ENCODE data around the gene DHX36.

The DHX36 gene

GRCh38 chr3:154280161-154280560, 44.1 kb downstream of the DHX36 start:
- no peak for DNase-seq (ENCODE audit: low read depth in 2 of 2)

DNA sequence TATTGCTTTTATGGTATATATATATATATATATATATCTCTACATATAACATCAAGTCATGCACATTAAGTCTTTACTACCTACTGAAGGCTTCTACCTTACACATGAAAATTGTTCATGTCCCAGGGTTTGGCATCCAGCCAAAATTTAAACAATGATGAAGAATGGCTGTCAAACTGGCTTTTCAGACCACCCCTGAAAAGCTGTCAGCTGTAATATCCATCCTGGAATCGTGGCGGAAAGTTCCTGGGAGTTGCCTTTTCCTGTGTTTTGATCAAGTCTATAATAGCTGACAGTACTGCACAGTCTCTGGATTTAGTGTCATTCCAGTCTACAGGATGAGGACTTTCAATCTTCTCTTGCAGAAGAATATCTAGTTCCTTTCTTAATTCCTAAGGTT, 48.3 kb downstream of the DHX36 start:
- DNase-seq (ENCODE audit: low read depth in 2 of 2): no peak

- no peak for DNase-seq (ENCODE audit: low read depth in 2 of 2)
Observed at GRCh38 chr3:154275292-154275691, 49.0 kb downstream of the DHX36 start.

- no peak for DNase-seq (ENCODE audit: low read depth in 2 of 2)
Observed at GRCh38 chr3:154274348-154274747, 49.9 kb downstream of the DHX36 start.

DNA sequence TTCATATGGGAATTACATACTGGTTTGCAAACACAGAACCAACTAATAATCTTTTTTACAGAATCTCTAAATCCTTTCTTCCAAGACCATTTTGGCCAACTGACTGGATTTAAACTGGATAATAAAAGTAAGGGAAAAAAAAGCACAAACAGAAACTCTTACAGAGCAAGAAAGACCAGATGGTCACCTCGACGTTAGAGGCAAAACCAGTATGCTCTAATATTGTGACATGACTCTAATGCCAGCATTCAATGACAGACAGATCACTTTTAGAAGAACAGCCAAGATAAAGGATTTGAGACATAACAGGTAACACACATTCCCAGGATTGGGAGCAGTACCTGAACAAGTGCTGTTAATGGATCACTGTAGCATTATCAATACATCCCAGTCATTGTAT, 50.9 kb downstream of the DHX36 start:
- DNase-seq (ENCODE audit: low read depth in 2 of 2): no peak

GRCh38 chr3:154254527-154254926, 69.8 kb downstream of the DHX36 start:
- DNase-seq (ENCODE audit: low read depth in 2 of 2): no peak

- DNase-seq (ENCODE audit: low read depth in 2 of 2): peak; percentile 68
Observed at GRCh38 chr3:154252759-154253638, 71.3 kb downstream of the DHX36 start.

- DNase-seq (ENCODE audit: low read depth in 2 of 2): no peak
Observed at GRCh38 chr3:154251610-154252009, 72.7 kb downstream of the DHX36 start.

- DNase-seq (ENCODE audit: low read depth in 2 of 2): no peak
Observed at GRCh38 chr3:154250291-154250690, 74.0 kb downstream of the DHX36 start.

DNA sequence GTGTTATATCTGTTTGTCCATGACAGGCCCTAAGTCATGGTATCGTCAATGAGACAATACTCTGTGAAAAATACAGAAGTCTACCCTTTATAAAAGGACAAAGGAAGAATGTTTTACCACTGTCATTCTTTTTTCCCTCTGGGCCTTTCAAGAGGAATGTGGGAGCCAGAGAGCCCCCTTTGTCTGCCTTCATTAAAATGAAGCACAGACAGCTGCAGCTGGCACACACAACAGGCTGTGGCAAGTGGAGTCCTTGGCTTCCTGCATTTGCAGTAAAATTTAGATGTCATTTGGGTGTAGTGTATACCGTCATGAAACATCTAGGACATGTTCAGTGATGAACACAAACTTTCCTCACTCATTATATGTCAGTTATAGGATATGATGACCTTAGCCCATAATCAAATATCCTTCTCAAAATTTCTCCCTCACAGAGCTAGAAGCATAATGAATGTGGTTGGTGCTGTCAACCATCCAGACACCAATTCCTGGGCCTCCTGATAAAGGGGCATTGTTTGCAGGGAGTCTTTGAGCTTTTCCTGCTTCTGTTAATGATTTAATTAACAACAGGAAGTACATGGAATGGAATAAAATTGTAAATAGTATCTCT, 76.4 kb downstream of the DHX36 start:
- DNase-seq (ENCODE audit: low read depth in 2 of 2): no peak

GRCh38 chr3:154244644-154245043, 79.6 kb downstream of the DHX36 start:
- DNase-seq (ENCODE audit: low read depth in 2 of 2): no peak

- DNase-seq (ENCODE audit: low read depth in 2 of 2): no peak
Observed at GRCh38 chr3:154243353-154243752, 80.9 kb downstream of the DHX36 start.

GRCh38 chr3:154242766-154243165, 81.5 kb downstream of the DHX36 start:
- DNase-seq (ENCODE audit: low read depth in 2 of 2): no peak

DNA sequence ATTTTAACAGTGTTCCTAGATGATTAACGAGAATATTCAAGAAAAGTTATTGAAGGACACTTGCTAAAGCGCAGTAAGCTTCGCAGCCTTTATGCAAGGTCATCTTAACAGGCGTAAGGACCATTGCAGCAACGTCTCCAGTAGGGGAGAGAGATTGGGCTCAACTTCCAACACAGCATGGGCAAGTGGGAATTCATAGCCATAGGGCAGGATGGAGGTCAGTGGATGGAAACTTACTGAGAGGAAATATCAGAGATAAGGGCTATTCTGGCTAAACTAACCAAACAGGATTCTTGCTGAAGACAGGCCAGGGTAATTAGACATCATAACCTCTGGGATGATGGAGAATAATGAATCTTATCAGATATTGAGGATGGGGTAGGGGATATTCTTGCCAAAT, 82.8 kb downstream of the DHX36 start:
- DNase-seq (ENCODE audit: low read depth in 2 of 2): no peak

DNA sequence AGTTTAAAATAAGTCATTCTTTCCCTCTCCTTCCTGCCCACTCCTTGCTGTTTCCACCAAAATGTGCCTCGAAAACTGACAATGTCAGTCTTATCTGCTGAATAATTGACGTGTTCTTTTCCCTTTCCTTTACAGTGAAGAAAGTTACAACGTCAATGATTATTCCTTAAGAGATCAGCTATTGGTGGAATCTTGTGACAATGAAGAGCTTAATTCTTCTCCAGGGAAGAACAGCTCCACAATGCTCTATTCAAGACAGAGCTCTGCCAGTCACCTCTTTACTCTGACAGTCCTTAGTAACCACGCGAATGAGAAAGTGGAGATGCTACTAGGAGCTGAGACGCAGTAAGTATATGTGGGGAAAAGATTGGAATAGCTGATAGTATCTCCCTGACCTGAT, 84.1 kb downstream of the DHX36 start:
- DNase-seq (ENCODE audit: low read depth in 2 of 2): no peak

GRCh38 chr3:154236331-154236730, 88.0 kb downstream of the DHX36 start:
- no peak for DNase-seq (ENCODE audit: low read depth in 2 of 2)

- no peak for DNase-seq (ENCODE audit: low read depth in 2 of 2)
Observed at GRCh38 chr3:154235330-154235729, 89.0 kb downstream of the DHX36 start.

GRCh38 chr3:154229217-154229590, 95.1 kb downstream of the DHX36 start:
- DNase-seq (ENCODE audit: low read depth in 2 of 2): no peak

GRCh38 chr3:154228561-154229216, 95.6 kb downstream of the DHX36 start:
- DNase-seq (ENCODE audit: low read depth in 2 of 2): no peak

DNA sequence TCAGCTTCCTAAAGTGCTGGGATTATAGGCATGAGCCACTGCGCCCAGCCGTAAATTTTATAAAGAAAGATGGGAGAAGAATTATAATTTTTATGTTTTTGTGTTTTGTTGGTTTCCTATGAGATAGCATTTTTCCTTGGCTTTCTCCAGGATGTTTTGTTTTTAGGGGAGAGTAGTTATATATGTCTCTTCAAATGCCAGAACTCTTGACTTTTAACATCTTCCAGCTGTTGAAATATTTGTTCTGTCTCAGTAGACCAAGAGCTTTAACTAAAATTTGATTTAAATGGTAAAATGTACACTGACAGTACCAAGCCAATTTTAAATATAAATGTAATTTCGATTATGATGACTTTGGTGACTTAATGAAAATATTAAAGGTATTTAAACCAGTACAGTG, 96.8 kb downstream of the DHX36 start:
- no peak for DNase-seq (ENCODE audit: low read depth in 2 of 2)

DNA sequence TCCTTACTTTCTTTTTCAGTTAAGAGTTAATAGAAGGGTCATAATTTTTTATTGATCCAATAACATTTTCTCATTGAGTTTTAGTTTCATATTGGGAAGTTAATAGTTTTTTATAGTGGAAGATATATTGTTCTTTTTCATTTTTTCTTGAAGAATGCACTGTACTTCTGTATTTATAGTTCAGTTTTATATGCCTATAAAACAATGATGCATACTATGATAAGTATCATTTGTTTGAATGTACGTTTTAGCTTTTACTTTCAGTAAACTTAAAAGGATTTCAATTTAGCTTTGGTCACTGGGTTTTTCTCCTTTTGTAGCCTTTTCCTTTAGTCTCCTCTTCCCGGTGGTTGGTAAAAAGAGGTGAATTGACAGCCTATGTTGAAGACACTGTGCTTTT, 98.8 kb downstream of the DHX36 start:
- no peak for DNase-seq (ENCODE audit: low read depth in 2 of 2)

DNA sequence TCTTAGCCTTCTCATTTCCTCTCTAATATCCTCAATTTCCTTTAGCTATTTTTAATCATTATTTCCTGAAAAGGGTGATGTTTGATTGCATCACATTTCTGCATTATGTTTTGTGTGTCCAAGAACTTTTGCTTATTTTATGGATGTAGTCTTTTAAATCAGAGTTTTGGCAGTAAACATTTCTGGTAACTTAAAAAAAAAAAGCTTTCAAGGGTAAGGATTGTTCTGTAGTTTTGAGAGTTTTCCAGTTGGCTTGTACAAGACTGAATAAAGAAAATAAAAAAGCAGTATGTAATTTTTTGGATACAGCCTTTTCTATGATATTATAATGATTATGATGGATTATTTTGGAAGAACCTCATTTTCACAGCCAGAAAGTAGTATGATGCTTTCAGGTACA, 99.4 kb downstream of the DHX36 start:
- no peak for DNase-seq (ENCODE audit: low read depth in 2 of 2)

DNA sequence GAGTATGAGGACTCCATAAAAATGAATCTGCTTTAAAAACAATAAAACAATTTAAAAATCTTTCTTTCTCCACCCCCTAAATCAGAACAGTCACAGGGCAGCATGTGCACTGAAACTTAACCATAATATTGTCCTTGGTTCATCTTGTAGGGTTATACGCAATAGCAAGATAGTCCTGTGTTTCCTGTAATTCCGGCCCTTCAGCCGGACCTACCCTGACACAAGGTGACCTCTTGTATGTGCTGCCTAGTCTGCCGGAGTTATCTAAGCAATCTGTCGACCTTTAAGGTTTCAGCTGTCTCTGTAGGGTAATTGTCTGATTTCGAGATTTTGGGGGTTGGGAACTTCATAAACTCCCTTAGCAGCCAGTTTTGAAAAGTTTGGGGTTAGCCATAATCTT, 99.9 kb downstream of the DHX36 start:
- DNase-seq (ENCODE audit: low read depth in 2 of 2): no peak

Measured in stimulated activated CD4-positive, alpha-beta T cell treated with anti-CD3 and anti-CD28 coated beads, Interleukin-4, amount 100 ng/mL, for 48 hours (primary cell).